H9 (cell line): ENCODE data around the gene XRN1. TPM values are rescaled to one million over a fixed set of nuclear protein-coding genes. Genes with fewer than 3 reads are reported as not detected.

Source experiments
- DNase-seq: peaks from one replicate; pipeline ENCODE4 v3.0.0-alpha.2; 2017
- H2AFZ ChIP-seq: one replicate; pipeline ENCODE4 v1.6.1; 2013; ENCODE audit warnings: mild to moderate bottlenecking, low read length, control low read depth, moderate library complexity
- H2AK5ac ChIP-seq: 2 replicates; pipeline ENCODE4 v1.6.1; 2013; ENCODE audit warnings: low read length, control low read depth, mixed read lengths; ENCODE audit not compliant: insufficient read length
- H2BK120ac ChIP-seq: one replicate; pipeline ENCODE4 v1.6.1; 2013; ENCODE audit warnings: low read depth, mild to moderate bottlenecking, low read length, control low read depth, inconsistent platforms; ENCODE audit not compliant: poor library complexity, severe bottlenecking
- H2BK12ac ChIP-seq: 2 replicates; pipeline ENCODE4 v1.6.1; 2013; ENCODE audit warnings: low read length, control low read depth, mixed read lengths, low read depth; ENCODE audit not compliant: insufficient read length
- H2BK15ac ChIP-seq: 2 replicates; pipeline ENCODE4 v1.6.1; 2013; ENCODE audit warnings: low read depth, low read length, control low read depth
- H2BK20ac ChIP-seq: one replicate; pipeline ENCODE4 v1.6.1; 2013; ENCODE audit warnings: low read depth, mild to moderate bottlenecking, low read length, control low read depth, inconsistent platforms; ENCODE audit not compliant: poor library complexity, severe bottlenecking
- H2BK5ac ChIP-seq: 2 replicates; pipeline ENCODE4 v1.6.1; 2013; ENCODE audit warnings: low read length, control low read depth, mixed read lengths; ENCODE audit not compliant: insufficient read length
- H3K14ac ChIP-seq: 2 replicates; pipeline ENCODE4 v1.6.1; 2013; ENCODE audit warnings: low read length, control low read depth; ENCODE audit not compliant: insufficient read depth
- H3K18ac ChIP-seq: 2 replicates; pipeline ENCODE4 v1.6.1; 2013; ENCODE audit warnings: low read depth, mild to moderate bottlenecking, mixed read lengths, low read length, control low read depth; ENCODE audit not compliant: insufficient read length
- H3K23ac ChIP-seq: 2 replicates; pipeline ENCODE4 v1.6.1; 2013; ENCODE audit warnings: low read length, control low read depth, mixed read lengths, low read depth; ENCODE audit not compliant: insufficient read length
- H3K23me2 ChIP-seq: 2 replicates; pipeline ENCODE4 v1.6.1; 2013; ENCODE audit warnings: low read depth, mild to moderate bottlenecking, mixed read lengths, low read length, control low read depth; ENCODE audit not compliant: insufficient read length, poor library complexity, severe bottlenecking
- H3K27ac ChIP-seq: 2 replicates; pipeline ENCODE4 v1.5.1; 2013; ENCODE audit warnings: low read length, control low read depth, mixed read lengths, low read depth; ENCODE audit not compliant: insufficient read length
- H3K27me3 ChIP-seq: 2 replicates; pipeline ENCODE4 v1.6.1; 2013; ENCODE audit warnings: low read length, control low read depth, inconsistent platforms; ENCODE audit not compliant: insufficient read depth
- H3K4ac ChIP-seq: 2 replicates; pipeline ENCODE4 v1.6.1; 2013; ENCODE audit warnings: low read depth, mild to moderate bottlenecking, control low read depth, inconsistent platforms, low read length, moderate library complexity
- H3K4me1 ChIP-seq: 2 replicates; pipeline ENCODE4 v1.6.1; 2013; ENCODE audit warnings: low read length, control low read depth, inconsistent platforms; ENCODE audit not compliant: insufficient read depth
- H3K4me2 ChIP-seq: 2 replicates; pipeline ENCODE4 v1.6.1; 2013; ENCODE audit warnings: low read length, control low read depth, mixed read lengths; ENCODE audit not compliant: insufficient read length, insufficient read depth
- H3K56ac ChIP-seq: 2 replicates; pipeline ENCODE4 v1.6.1; 2013; ENCODE audit warnings: low read depth, mild to moderate bottlenecking, mixed read lengths, low read length, control low read depth; ENCODE audit not compliant: insufficient read length
- H3K79me1 ChIP-seq: 2 replicates; pipeline ENCODE4 v1.6.1; 2013; ENCODE audit warnings: low read depth, mild to moderate bottlenecking, moderate library complexity, low read length, control low read depth, inconsistent platforms; ENCODE audit not compliant: insufficient read depth, poor library complexity, severe bottlenecking
- H3K79me2 ChIP-seq: 2 replicates; pipeline ENCODE4 v1.6.1; 2013; ENCODE audit warnings: low read length, control low read depth, inconsistent platforms; ENCODE audit not compliant: insufficient read depth
- H3K9ac ChIP-seq: 2 replicates; pipeline ENCODE4 v1.6.1; 2013; ENCODE audit warnings: low read length, control low read depth, mixed read lengths; ENCODE audit not compliant: insufficient read length; ENCODE audit errors: extremely low read depth
- H3K9me3 ChIP-seq: one replicate; pipeline ENCODE4 v1.6.1; 2013; ENCODE audit warnings: low read depth, low read length, inconsistent platforms; ENCODE audit not compliant: control insufficient read depth
- H3T11ph ChIP-seq: one replicate; pipeline ENCODE4 v1.6.1; 2013; ENCODE audit warnings: mild to moderate bottlenecking, low read length, control low read depth, inconsistent platforms
- H4K20me1 ChIP-seq: one replicate; pipeline ENCODE4 v1.6.1; 2013; ENCODE audit not compliant: control insufficient read depth, insufficient read length, insufficient read depth
- H4K5ac ChIP-seq: 2 replicates; pipeline ENCODE4 v1.6.1; 2013; ENCODE audit warnings: low read depth, mild to moderate bottlenecking, mixed read lengths, low read length, control low read depth; ENCODE audit not compliant: insufficient read length
- H4K8ac ChIP-seq: replicated peaks from 2 replicates; pipeline ENCODE4 v1.6.1; 2013; ENCODE audit warnings: low read length, control low read depth, mixed read lengths, low read depth; ENCODE audit not compliant: insufficient read length
- H4K91ac ChIP-seq: 2 replicates; pipeline ENCODE4 v1.6.1; 2013; ENCODE audit warnings: low read depth, mild to moderate bottlenecking, moderate library complexity, mixed read lengths, low read length, control low read depth; ENCODE audit not compliant: insufficient read length
- H3K27ac Mint-ChIP-seq, 3 experiments: 2 replicates in 2 of 3; 3 replicates in 1 of 3; pipeline ENCODE4 v1.8.0; 2020 to 2021; ENCODE audit warnings: mixed read lengths in 3 of 3, mild to moderate bottlenecking in 1 of 3, moderate library complexity in 1 of 3
- H3K27me3 Mint-ChIP-seq: 2 replicates; pipeline ENCODE4 v1.8.0; 2021; ENCODE audit warnings: low read depth, mild to moderate bottlenecking, moderate library complexity, mixed read lengths
- H3K36me3 Mint-ChIP-seq, 3 experiments: 2 replicates in 2 of 3; 3 replicates in 1 of 3; pipeline ENCODE4 v1.8.0; 2020 to 2021; ENCODE audit warnings: low read depth in 3 of 3, mixed read lengths in 3 of 3; ENCODE audit not compliant: insufficient read depth in 1 of 3
- H3K4me1 Mint-ChIP-seq, 2 experiments: 2 replicates each; pipeline ENCODE4 v1.8.0; 2020; ENCODE audit warnings: mixed read lengths in 2 of 2
- H3K4me3 Mint-ChIP-seq, 2 experiments: 2 replicates in 1 of 2; 3 replicates in 1 of 2; pipeline ENCODE4 v1.8.0; 2020 to 2021; ENCODE audit warnings: mild to moderate bottlenecking in 2 of 2, mixed read lengths in 2 of 2, moderate library complexity in 1 of 2
- H3K9me3 Mint-ChIP-seq, 2 experiments: 2 replicates in 1 of 2; 3 replicates in 1 of 2; pipeline ENCODE4 v1.8.0; 2020; ENCODE audit warnings: mild to moderate bottlenecking in 2 of 2, mixed read lengths in 2 of 2, moderate library complexity in 1 of 2
- CTCF ChIP-seq: fragments of 200-600 bp; sonication (generic); conservative IDR thresholded peaks from 3 replicates; pipeline ENCODE4 v1.8.0; 2021; ENCODE audit warnings: antibody characterized with exemption, mild to moderate bottlenecking
- WGBS: extraction: QIAGEN DNeasy Blood & Tissue Kit; methylation state at CpG from one replicate; pipeline ENCODE4 v1.1.7; 2013; ENCODE audit warnings: missing lambda C conversion rate, low lambda C conversion rate, mixed read lengths; ENCODE audit not compliant: insufficient read length; ENCODE audit errors: extremely low coverage; 5-methylcytosine and 5-hydroxymethylcytosine counted together
- total RNA-seq: library from RNA; stranded (reverse); gene quantifications from 2 replicates; pipeline ENCODE4 v1.2.1, GENCODE V29; 2021

Gene XRN1
- total RNA-seq, 1 experiment from 2014 or later: 15.0 TPM

GRCh38 chr3:142296507-142296906 lies 151.3 kb downstream of the XRN1 start:
- peaks cover 0 to 3% of the 10 kb centered on the region in 2 experiments; a peak in 1 of 5 replicates for H3K9me3 Mint-ChIP-seq
- no peak for TF ChIP-seq CTCF

More at GRCh38 chr3:142296507-142296906, 151.3 kb downstream of the XRN1 start:
- H3K23me2 ChIP-seq: no peaks in the 10 kb centered on the region
- no peak overlapping the region for H2AFZ ChIP-seq
- no peak for DNase-seq
- H3K27me3 ChIP-seq: no peaks in the 10 kb centered on the region
- no peak overlapping the region for H3K23ac ChIP-seq
- H3K4me1 ChIP-seq: no peaks in the 10 kb centered on the region
- H3K4me1 Mint-ChIP-seq: no peaks in the 10 kb centered on the region
- no peak overlapping the region for H3K18ac ChIP-seq
- H3T11ph ChIP-seq: no peak overlapping the region
- H3K4me3 Mint-ChIP-seq: no peak overlapping the region
- H2BK120ac ChIP-seq: no peak overlapping the region
- no peaks in the 10 kb centered on the region for H4K20me1 ChIP-seq
- H3K36me3 Mint-ChIP-seq: peaks cover 0 to 7% (median 0%) of the 10 kb centered on the region in 3 experiments; a peak in 3 of 7 replicates
- H3K9me3 ChIP-seq: no peaks in the 10 kb centered on the region
- no CpG with 5 or more reads among the region's 1 CpG for WGBS
- no peak overlapping the region for H3K4me2 ChIP-seq
- H4K5ac ChIP-seq: no peak overlapping the region
- no peak overlapping the region for H3K56ac ChIP-seq
- no peak overlapping the region for H2BK20ac ChIP-seq
- H3K14ac ChIP-seq: no peak overlapping the region
- no peaks in the 10 kb centered on the region for H3K27me3 Mint-ChIP-seq
- H2AK5ac ChIP-seq: no peak overlapping the region
- no peak overlapping the region for H3K4ac ChIP-seq
- H3K79me2 ChIP-seq: no peaks in the 10 kb centered on the region
- H3K79me1 ChIP-seq: no peaks in the 10 kb centered on the region
- no peak overlapping the region for H2BK15ac ChIP-seq
- no peak overlapping the region for H4K8ac ChIP-seq
- no peak overlapping the region for H3K27ac Mint-ChIP-seq
- H2BK12ac ChIP-seq: no peak overlapping the region
- H2BK5ac ChIP-seq: no peak overlapping the region
- H3K27ac ChIP-seq: no peak overlapping the region
- H4K91ac ChIP-seq: no peak overlapping the region
- H3K9ac ChIP-seq: no peak overlapping the region
